Upper lobe of left lung (tissue), 4 donors: ENCODE results near the gene GALNT18.

ENCODE experiments used
- EP300 ChIP-seq, 4 donors: sonication (generic); formaldehyde crosslinking; IDR thresholded peaks; one replicate each; pipeline ENCODE4 v1.5.1; 2017; ENCODE audit warnings: antibody characterized with exemption in 4 of 4, control low read depth in 2 of 4
- POLR2A ChIP-seq, 4 donors: fragments of 450-650 bp; IDR thresholded peaks; one replicate each; pipeline ENCODE4 v1.5.1; 2016 to 2017; ENCODE audit warnings: antibody characterized with exemption in 4 of 4, mild to moderate bottlenecking in 2 of 4
- POLR2AphosphoS5 ChIP-seq, 2 donors: sonication (generic); formaldehyde crosslinking; IDR thresholded peaks; one replicate each; pipeline ENCODE4 v1.5.1; 2017; ENCODE audit warnings: antibody characterized with exemption in 2 of 2
- TF ChIP-seq, protein P1 (sequence below), 6 experiments: fragments of 450-650 bp in 4 of 6; fragments of 200-600 bp in 2 of 6; sonication (generic) in 2 of 6; IDR thresholded peaks; one replicate each; pipeline ENCODE4 v1.5.1; 2016 to 2019; ENCODE audit warnings: antibody characterized with exemption in 6 of 6

DNA sequence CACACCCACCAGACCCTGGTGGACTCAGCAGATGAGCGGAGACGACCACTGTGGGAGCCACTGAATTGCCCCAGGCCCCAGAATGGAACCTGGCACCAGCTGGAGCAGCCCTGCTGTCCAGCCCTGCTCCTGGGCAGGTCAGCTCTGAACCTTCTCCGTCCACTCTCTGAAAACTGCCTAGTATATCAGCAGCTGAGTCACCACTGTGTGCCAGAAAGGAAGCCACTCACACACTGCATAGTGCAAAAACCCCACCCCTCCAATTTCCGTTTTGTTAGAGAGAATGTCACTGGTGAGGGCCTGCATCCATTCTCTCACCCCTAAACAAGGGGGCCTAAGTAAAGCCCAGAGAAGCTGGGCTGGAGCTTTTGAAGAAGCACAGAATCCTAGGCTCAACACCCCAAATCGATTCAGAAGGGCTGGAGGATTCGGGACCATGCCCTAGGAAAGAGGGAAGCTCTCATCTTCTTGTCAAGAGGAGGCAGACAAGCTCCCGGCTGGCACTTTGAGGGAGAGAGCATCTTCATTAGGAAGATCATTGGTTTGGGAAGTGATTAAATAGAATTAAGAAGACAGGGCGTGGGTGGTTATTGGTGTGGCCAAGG is 44.5 kb downstream of the GALNT18 start:
- TF ChIP-seq, protein P1, sequence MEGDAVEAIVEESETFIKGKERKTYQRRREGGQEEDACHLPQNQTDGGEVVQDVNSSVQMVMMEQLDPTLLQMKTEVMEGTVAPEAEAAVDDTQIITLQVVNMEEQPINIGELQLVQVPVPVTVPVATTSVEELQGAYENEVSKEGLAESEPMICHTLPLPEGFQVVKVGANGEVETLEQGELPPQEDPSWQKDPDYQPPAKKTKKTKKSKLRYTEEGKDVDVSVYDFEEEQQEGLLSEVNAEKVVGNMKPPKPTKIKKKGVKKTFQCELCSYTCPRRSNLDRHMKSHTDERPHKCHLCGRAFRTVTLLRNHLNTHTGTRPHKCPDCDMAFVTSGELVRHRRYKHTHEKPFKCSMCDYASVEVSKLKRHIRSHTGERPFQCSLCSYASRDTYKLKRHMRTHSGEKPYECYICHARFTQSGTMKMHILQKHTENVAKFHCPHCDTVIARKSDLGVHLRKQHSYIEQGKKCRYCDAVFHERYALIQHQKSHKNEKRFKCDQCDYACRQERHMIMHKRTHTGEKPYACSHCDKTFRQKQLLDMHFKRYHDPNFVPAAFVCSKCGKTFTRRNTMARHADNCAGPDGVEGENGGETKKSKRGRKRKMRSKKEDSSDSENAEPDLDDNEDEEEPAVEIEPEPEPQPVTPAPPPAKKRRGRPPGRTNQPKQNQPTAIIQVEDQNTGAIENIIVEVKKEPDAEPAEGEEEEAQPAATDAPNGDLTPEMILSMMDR (IDR thresholded peaks at IDR 0.05): no peak
- TF ChIP-seq POLR2AphosphoS5 (IDR thresholded peaks at IDR 0.05) (peak in 1 of 2 donors; percentile 6), EP300 (IDR thresholded peaks at IDR 0.05) (no peak), POLR2A (IDR thresholded peaks at IDR 0.05) (no peak)
